Upper lobe of right lung (tissue), 1 donor: ENCODE data around the gene FMC1. TPM values are rescaled to one million over a fixed set of nuclear protein-coding genes. Genes with fewer than 3 reads are reported as not detected.

Experiments
- ATAC-seq: fragments of 200-7000 bp; cut with Tn5 transposase; one replicate; pipeline ENCODE4 v1.9.1; 2020; ENCODE audit warnings: mild to moderate bottlenecking, moderate library complexity
- DNase-seq: peaks from one replicate; pipeline ENCODE4 v3.0.0-alpha.2; 2020
- H3K27ac ChIP-seq: fragments of 200-600 bp; one replicate; pipeline ENCODE4 v1.8.0; 2022
- H3K27me3 ChIP-seq: fragments of 200-600 bp; one replicate; pipeline ENCODE4 v1.8.0; 2022; ENCODE audit warnings: mild to moderate bottlenecking
- H3K36me3 ChIP-seq: fragments of 200-600 bp; one replicate; pipeline ENCODE4 v1.8.0; 2022
- H3K4me1 ChIP-seq: fragments of 200-600 bp; one replicate; pipeline ENCODE4 v1.8.0; 2022
- H3K4me3 ChIP-seq: fragments of 200-600 bp; one replicate; pipeline ENCODE4 v1.8.0; 2022; ENCODE audit warnings: mild to moderate bottlenecking
- H3K9me3 ChIP-seq: fragments of 200-600 bp; one replicate; pipeline ENCODE4 v1.8.0; 2022
- intact Hi-C: fragments of 100-400 bp; cut with DNase I; formaldehyde crosslinking; loops from one replicate; pipeline ENCODE4 v1.11.0; 2022
- total RNA-seq: library from RNA; stranded (reverse); fragmentation: NEBNext Ultra II Directional; extraction: Animal tissue kit (Norgen Biotek cat#: 25700); gene quantifications from one replicate; pipeline ENCODE4 v1.2.1, GENCODE V29; 2021
- TF ChIP-seq, protein P1 (sequence below): fragments of 200-600 bp; IDR thresholded peaks from one replicate; pipeline ENCODE4 v1.8.0; 2022; ENCODE audit warnings: antibody characterized with exemption
- donor health status: DM: no; HTN: yes; CAD: no; lungs with severe emphysema.

FMC1 gene
- total RNA-seq, 1 donor from 2014 or later, result 11.4 TPM

GRCh38 chr7:139362302-139362701 lies 21.2 kb downstream of the FMC1 start:
- H3K9me3 ChIP-seq, result no peaks in the 10 kb centered on the region
- no peak overlapping the region for H3K27ac ChIP-seq
- peaks cover 25% of the 10 kb centered on the region for H3K4me1 ChIP-seq

GRCh38 chr7:139362981-139363380 lies 21.8 kb downstream of the FMC1 start:
- ATAC-seq (no peak), DNase-seq (no peak)
- TF ChIP-seq, protein P1, sequence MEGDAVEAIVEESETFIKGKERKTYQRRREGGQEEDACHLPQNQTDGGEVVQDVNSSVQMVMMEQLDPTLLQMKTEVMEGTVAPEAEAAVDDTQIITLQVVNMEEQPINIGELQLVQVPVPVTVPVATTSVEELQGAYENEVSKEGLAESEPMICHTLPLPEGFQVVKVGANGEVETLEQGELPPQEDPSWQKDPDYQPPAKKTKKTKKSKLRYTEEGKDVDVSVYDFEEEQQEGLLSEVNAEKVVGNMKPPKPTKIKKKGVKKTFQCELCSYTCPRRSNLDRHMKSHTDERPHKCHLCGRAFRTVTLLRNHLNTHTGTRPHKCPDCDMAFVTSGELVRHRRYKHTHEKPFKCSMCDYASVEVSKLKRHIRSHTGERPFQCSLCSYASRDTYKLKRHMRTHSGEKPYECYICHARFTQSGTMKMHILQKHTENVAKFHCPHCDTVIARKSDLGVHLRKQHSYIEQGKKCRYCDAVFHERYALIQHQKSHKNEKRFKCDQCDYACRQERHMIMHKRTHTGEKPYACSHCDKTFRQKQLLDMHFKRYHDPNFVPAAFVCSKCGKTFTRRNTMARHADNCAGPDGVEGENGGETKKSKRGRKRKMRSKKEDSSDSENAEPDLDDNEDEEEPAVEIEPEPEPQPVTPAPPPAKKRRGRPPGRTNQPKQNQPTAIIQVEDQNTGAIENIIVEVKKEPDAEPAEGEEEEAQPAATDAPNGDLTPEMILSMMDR, result no peak
- no peaks in the 10 kb centered on the region for H3K9me3 ChIP-seq
- peaks cover 25% of the 10 kb centered on the region for H3K4me1 ChIP-seq
- no peaks in the 10 kb centered on the region for H3K27me3 ChIP-seq
- no peak overlapping the region for H3K27ac ChIP-seq
- peaks cover 17% of the 10 kb centered on the region for H3K36me3 ChIP-seq
- intact Hi-C loops, result no loop called here
- H3K4me3 ChIP-seq, result no peak overlapping the region

More at GRCh38 chr7:139362302-139362701, 21.2 kb downstream of the FMC1 start:
- no peak for ATAC-seq
- no peak for DNase-seq
- intact Hi-C loops, result no loop called here
- TF ChIP-seq, protein P1, result no peak
- Histone ChIP-seq H3K27me3 (no peaks in the 10 kb centered on the region), H3K36me3 (peaks cover 17% of the 10 kb centered on the region), H3K4me3 (no peak overlapping the region)

DNA sequence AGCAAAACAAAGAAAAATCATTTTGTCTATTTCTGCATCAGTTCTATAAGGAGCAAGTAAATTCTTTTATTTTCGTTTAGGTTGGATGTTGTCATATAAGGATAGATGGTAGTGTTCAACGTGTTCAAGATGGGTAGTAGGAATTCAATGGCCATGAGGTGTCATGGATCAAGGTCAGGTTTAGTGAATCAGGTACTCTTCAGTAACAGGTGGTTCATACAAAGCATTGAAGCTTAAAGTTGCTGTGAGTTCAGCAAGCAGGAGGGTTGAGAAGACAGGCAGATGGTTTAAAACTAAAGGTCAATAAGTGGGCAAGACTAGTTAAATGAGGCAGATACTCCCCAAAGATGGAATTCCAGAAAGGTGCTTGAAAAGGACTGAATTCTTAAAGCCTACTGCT lies 24.2 kb downstream of the FMC1 start:
- ATAC-seq, result no peak
- DNase-seq, result no peak
- H3K9me3 ChIP-seq, result no peaks in the 10 kb centered on the region
- TF ChIP-seq, protein P1, result no peak
- H3K27me3 ChIP-seq, result no peaks in the 10 kb centered on the region
- H3K4me3 ChIP-seq, result no peak overlapping the region
- peaks cover 17% of the 10 kb centered on the region for H3K36me3 ChIP-seq
- H3K27ac ChIP-seq, result no peak overlapping the region
- H3K4me1 ChIP-seq, result peaks cover 33% of the 10 kb centered on the region
- intact Hi-C loops, result no loop called here

DNA sequence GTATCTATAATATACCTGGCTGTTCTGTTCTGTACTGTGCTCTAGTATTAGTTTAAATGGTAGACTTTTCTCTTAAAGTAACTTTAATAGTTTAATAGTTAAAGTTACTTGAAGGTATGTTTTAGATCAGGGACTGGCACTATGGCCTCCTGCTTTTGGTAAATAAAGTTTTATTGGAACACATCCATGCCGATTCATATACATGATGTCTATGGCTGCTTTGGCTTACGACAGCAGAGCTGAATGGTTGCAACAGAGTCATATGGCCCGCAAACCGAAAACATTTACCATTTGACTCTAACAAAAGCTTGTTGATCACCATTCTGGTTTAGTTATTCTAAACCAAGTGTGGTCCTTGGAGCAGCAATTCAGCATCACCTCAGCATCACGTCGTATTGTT lies 25.3 kb downstream of the FMC1 start:
- TF ChIP-seq, protein P1, result no peak
- peaks cover 17% of the 10 kb centered on the region for H3K36me3 ChIP-seq
- H3K4me3 ChIP-seq, result no peak overlapping the region
- intact Hi-C loops, result no loop called here
- DNase-seq, result no peak
- no peak overlapping the region for H3K27ac ChIP-seq
- no peaks in the 10 kb centered on the region for H3K27me3 ChIP-seq
- no peak for ATAC-seq
- H3K9me3 ChIP-seq, result no peaks in the 10 kb centered on the region
- peaks cover 36% of the 10 kb centered on the region for H3K4me1 ChIP-seq

- intact Hi-C loops, result no loop called here
- ATAC-seq, result no peak
Observed at GRCh38 chr7:139367438-139368155, 26.5 kb downstream of the FMC1 start.

More at GRCh38 chr7:139367438-139368155, 26.5 kb downstream of the FMC1 start:
- Histone ChIP-seq H3K27ac (no peak overlapping the region), H3K27me3 (no peaks in the 10 kb centered on the region), H3K36me3 (peaks cover 17% of the 10 kb centered on the region), H3K4me1 (peaks cover 27% of the 10 kb centered on the region), H3K4me3 (no peak overlapping the region), H3K9me3 (no peaks in the 10 kb centered on the region)
- TF ChIP-seq, protein P1, result no peak
- DNase-seq, result no peak
